Endothelial cell (in vitro differentiated cells): ENCODE measurements around the gene GALK1. TPM values are rescaled to one million over a fixed set of nuclear protein-coding genes. Genes with fewer than 3 reads are reported as not detected.

ENCODE experiments used
- DNase-seq: peaks from one replicate; pipeline ENCODE4 v3.0.0; 2021; ENCODE audit warnings: low spot score
- H3K27ac Mint-ChIP-seq: one replicate; pipeline ENCODE4 v1.8.0; 2021; ENCODE audit warnings: mixed read lengths, inconsistent platforms; ENCODE audit not compliant: unreplicated experiment
- H3K27me3 Mint-ChIP-seq: one replicate; pipeline ENCODE4 v1.8.0; 2021; ENCODE audit warnings: mild to moderate bottlenecking, moderate library complexity, mixed read lengths, inconsistent platforms; ENCODE audit not compliant: unreplicated experiment
- H3K36me3 Mint-ChIP-seq: one replicate; pipeline ENCODE4 v1.8.0; 2021; ENCODE audit warnings: mild to moderate bottlenecking, low read depth, mixed read lengths, inconsistent platforms; ENCODE audit not compliant: unreplicated experiment
- H3K4me1 Mint-ChIP-seq: one replicate; pipeline ENCODE4 v1.8.0; 2021; ENCODE audit warnings: mild to moderate bottlenecking, mixed read lengths, inconsistent platforms; ENCODE audit not compliant: unreplicated experiment
- H3K4me3 Mint-ChIP-seq: one replicate; pipeline ENCODE4 v1.8.0; 2021; ENCODE audit warnings: mild to moderate bottlenecking, mixed read lengths, inconsistent platforms; ENCODE audit not compliant: unreplicated experiment
- H3K9me3 Mint-ChIP-seq: one replicate; pipeline ENCODE4 v1.8.0; 2021; ENCODE audit warnings: mixed read lengths, inconsistent platforms; ENCODE audit not compliant: unreplicated experiment
- CTCF ChIP-seq: fragments of 200-600 bp; sonication (generic); IDR thresholded peaks from one replicate; pipeline ENCODE4 v1.5.0; 2021; ENCODE audit warnings: antibody characterized with exemption; ENCODE audit not compliant: unreplicated experiment
- total RNA-seq: library from RNA; stranded (reverse); fragmentation: NEBNext Ultra II Directional; extraction: Animal tissue kit (Norgen Biotek cat#: 25700); gene quantifications from one replicate; pipeline ENCODE4 v1.2.1, GENCODE V29; 2021; ENCODE audit not compliant: unreplicated experiment

Gene GALK1
- total RNA-seq, 1 donor from 2014 or later: 18.0 TPM

GRCh38 chr17:75808549-75808904 is 43.5 kb upstream of the GALK1 start:
- Mint-ChIP-seq H3K27ac (no peak overlapping the region), H3K9me3 (no peaks in the 10 kb centered on the region), H3K4me1 (no peaks in the 10 kb centered on the region), H3K4me3 (no peak overlapping the region), H3K27me3 (peaks cover 2% of the 10 kb centered on the region), H3K36me3 (peaks cover 11% of the 10 kb centered on the region)
- no peak for TF ChIP-seq CTCF
- no peak for DNase-seq

- Mint-ChIP-seq H3K4me3 (no peak overlapping the region), H3K27me3 (peaks cover 2% of the 10 kb centered on the region), H3K4me1 (no peaks in the 10 kb centered on the region), H3K27ac (no peak overlapping the region), H3K9me3 (no peaks in the 10 kb centered on the region), H3K36me3 (peaks cover 11% of the 10 kb centered on the region)
- TF ChIP-seq CTCF: no peak
- DNase-seq: no peak
Observed at GRCh38 chr17:75807861-75808260, 42.9 kb upstream of the GALK1 start.

- DNase-seq: no peak
- Mint-ChIP-seq H3K4me3 (no peak overlapping the region), H3K27ac (no peak overlapping the region), H3K36me3 (peaks cover 7% of the 10 kb centered on the region), H3K9me3 (no peaks in the 10 kb centered on the region), H3K4me1 (no peaks in the 10 kb centered on the region), H3K27me3 (no peaks in the 10 kb centered on the region)
- no peak for TF ChIP-seq CTCF
Observed at GRCh38 chr17:75806822-75807500, 42.0 kb upstream of the GALK1 start.

- Mint-ChIP-seq H3K27ac (no peak overlapping the region), H3K4me1 (no peaks in the 10 kb centered on the region), H3K36me3 (peaks cover 18% of the 10 kb centered on the region), H3K27me3 (no peaks in the 10 kb centered on the region), H3K9me3 (no peaks in the 10 kb centered on the region), H3K4me3 (no peak overlapping the region)
- DNase-seq: no peak
- TF ChIP-seq CTCF: no peak
Observed at GRCh38 chr17:75803883-75804282, 38.9 kb upstream of the GALK1 start.

- no peaks in the 10 kb centered on the region for H3K4me1 Mint-ChIP-seq
- H3K9me3 Mint-ChIP-seq: no peaks in the 10 kb centered on the region
- H3K27me3 Mint-ChIP-seq: no peaks in the 10 kb centered on the region
- no peak for DNase-seq
- H3K36me3 Mint-ChIP-seq: peaks cover 20% of the 10 kb centered on the region
- TF ChIP-seq CTCF: no peak
- H3K27ac Mint-ChIP-seq: no peak overlapping the region
- H3K4me3 Mint-ChIP-seq: peak overlapping the region; percentile 4
Observed at GRCh38 chr17:75799402-75799801, 34.4 kb upstream of the GALK1 start.
